HG03064 (cell line): ENCODE data around the gene ARHGEF9.
"Not testable (repeated sequence)": the region's sequence is repeated elsewhere in the genome, so short reads cannot be mapped to it uniquely, and the experiment has no call there.

Experiments
- ATAC-seq: cut with Tn5 transposase; IDR thresholded peaks from one replicate; pipeline ENCODE4 v1.9.1; 2021; ENCODE audit warnings: low read depth; ENCODE audit not compliant: unreplicated experiment

The ARHGEF9 gene

DNA sequence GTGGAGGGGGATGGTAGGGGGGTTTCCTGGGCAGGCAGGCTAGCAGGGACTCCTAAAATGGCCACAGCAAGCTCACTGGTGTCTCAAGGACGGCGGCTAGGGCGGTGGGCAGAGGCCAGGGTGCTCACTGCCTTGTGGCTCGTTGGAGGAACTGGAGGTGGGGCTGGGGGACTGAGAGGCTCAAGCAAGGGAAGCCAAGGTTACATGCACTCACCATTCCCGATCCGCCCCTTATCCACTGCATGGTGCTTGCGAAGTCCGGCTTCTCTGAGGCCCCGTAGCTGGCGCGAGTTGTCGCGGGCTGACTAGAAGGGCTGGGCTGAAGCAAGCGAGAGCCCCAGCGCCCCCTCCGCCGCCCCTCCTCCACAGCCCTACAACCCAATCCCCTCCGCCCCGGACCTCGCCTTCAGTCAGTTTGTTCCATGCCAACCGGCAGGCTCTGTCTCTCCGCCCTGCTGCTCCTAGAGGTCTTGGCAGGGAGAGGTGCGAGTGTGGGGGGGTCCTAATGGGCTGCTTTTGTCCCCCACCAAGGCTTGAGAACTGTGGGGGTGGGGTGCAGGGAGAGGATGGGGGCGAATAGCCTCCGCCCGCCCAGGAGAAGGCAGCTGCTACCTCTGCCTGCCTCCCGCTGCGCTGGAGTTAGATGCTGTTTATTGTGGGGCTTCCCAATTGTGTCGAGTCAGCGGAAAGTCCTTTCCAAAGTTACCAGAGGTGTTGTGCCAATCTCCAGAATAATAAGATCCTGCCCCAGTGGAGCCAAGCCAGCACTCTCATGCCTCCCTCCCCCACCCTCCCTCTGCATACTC lies at the start of gene ARHGEF9:
TSS of gene ARHGEF9 (minus strand) at position 313 of the 806 bp plus-strand sequence. CDS start at position 244, 69 bp downstream.
- ATAC-seq = no peak

DNA sequence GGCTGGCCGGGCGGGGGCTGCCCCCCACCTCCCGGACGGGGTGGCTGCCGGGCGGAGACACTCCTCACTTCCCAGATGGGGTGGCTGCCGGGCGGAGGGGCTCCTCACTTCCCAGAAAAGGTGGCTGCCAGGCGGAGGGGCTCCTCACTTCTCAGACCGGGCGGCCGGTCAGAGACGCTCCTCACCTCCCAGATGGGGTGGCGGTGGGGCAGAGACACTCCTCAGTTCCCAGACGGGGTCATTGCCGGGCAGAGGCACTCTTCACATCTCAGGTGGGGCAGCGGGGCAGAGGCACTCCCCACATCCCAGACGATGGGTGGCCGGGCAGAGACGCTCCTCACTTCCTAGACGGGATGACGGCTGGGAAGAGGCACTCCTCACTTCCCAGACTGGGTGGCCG lies 40.4 kb upstream of the ARHGEF9 start:
- not testable (repeated sequence) for ATAC-seq

DNA sequence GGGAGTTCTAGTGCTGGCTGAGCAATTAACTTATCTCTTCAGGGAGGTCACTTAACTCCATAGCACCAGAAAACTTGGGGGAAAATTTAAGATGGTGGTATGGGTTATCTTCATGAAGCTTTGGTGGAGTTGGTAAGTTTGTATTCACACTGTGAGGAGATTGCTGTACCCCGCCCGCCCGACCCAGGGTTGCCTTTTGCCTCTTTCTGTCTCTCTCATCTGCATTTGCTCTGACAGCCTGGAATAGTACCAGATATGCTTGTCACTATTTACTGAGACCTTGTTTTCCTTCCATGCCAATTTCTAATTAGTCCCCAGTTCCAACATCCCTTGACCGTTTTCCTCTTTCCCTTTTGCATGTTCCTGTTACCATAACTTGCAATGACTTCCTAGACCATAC lies 33.1 kb upstream of the ARHGEF9 start:
- ATAC-seq = no peak

DNA sequence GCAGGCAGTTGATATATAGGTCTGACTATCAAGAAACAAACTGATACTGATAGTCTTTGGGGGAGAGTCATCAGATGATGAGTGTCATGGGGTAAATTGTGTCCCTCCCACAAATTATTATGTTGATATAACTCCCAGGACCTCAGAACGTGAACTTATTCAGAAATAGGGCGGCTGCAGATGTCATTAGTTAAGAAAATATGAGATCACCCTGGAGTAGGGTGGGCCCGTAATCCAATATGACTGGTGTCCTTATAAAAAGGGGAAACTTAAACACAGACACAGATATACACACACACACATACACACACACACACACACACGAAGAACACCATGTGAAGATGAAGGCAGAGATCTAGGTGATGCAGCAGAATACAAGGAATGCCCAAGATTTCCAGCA lies 32.7 kb upstream of the ARHGEF9 start:
- no peak for ATAC-seq

DNA sequence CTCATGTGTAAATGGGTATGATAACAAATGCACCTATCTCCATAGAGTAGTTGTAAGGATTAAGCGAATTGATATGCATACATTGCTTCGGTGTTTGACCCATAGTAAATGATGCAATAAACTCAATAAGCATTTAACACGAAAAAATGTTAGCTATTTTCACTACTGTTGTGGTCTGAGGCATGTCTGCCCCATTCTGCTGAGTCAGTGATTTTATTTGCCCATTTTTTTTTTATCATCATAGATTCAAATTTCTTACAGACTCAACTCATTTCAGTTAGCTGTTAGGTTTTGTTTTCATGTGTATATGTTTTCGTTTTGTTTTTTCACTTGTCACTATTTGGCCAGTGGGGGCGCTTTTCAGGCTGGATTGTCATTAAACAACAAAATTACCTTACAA lies 27.8 kb upstream of the ARHGEF9 start:
- ATAC-seq = no peak

DNA sequence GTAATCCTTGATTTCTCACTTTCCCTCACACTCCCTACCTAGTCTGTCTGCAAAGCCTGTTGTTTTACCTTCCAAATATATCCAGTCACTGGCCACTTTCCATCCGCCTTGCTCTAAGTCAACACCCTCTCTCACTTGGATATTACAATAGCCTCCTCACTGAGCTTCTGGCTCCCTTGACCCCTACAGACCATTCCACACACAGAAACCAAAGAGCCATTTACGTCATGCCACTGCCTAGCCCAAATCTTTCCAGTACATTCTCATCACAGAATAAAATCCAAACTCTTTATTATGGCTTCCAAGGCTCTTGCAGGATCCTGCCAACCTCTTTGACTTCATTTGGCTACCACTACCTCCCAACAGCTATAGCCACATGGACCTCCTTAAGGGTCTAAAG lies 25.7 kb upstream of the ARHGEF9 start:
- ATAC-seq = no peak

DNA sequence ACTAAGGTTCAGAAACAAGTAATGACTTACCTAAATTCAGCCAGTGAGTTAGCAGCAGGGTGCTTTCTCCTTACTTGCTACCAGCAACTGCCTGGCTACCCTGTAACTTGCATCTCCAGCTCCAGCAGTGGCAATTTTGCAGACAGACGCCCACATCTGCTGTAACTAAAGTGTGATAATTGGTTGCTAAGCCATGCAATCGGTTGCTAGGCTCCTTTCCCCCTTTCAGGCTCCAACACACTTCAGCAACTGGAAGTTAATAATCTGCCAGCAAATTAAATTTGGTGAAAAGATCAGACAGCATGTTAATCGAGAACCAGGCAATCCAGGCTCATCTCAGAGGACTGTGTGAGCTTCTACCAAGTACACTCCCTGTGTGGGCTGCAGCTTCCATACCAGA lies 24.2 kb upstream of the ARHGEF9 start:
- no peak for ATAC-seq

DNA sequence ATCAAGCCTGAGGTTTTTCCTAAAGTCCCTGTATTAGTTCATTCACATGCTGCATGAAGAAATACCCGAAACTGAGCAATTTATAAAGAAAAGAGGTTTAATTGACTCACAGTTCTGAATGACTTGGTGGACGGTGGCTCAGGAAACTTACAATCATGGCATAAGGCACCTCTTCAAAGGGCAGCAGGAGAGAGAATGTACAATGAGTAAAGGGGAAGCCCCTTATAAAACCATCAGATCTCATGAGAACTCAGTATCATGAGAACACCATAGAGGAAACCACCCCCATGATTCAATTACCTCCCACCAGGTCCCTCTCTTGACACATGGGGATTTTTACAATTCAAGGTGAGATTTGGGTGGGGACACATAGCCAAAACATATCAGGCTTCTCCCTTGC lies 10.4 kb upstream of the ARHGEF9 start:
- ATAC-seq = not testable (repeated sequence)

DNA sequence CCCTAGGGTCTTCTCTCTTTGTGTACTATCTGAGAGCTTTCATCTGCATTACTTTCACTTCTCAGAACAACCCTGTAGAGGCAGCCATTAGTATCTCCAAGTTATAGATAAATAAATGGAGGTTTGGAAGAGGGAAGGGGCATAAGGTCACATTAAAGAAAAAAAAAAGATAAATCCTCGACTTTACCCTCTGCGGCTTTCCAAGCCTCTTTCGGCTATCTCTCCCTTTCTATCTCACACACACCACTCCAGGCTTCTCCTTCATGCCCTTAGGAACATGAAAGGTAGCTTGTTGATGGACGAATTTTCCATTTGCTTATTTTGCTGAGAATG lies 660 bp upstream of the ARHGEF9 start:
- no peak for ATAC-seq

DNA sequence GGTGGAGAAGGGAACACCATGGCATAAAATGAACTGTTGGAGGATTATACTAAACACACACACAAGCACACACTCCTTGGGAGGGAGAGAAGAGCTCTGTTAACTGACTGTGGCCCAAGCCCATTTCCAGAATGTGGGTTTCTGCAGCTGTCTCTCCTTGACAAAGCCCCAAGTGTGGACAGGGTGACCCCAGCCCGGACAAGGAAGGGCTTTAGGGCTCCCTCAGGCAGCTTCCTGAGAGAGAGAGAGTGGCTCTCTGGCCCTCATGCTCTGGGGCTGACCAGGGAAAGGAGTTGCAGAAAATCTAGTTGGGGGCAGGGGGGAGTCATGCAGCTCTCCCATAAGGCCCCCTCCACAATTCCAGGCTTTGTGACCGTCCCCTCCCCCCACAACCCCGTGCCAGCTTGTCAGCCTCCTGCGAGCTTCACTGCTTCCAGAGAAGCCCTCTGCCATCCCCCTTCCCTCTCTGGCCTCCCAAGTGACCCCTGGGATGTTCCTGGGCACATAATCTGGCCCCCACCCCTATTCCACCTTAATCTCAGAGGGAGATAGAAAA lies 590 bp downstream of the ARHGEF9 start:
- ATAC-seq = no peak

DNA sequence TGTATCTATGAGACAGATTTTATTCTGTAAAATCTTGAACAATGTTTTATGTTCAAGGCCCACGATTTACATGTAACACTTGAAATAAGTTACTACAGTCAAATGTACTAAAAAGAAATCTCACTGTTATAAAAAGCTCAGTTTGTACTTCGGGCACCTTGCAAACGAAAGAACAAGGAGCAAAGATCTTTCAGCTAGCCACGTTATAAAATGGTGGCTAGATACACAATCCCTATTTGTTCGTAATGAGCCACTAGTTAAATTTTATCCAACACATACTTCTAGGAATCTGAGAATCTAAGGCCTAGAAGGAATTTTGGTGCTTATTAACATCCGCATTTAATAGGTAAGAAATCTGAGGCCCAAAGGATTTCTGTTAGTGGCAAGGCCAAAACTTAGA lies 2.5 kb downstream of the ARHGEF9 start:
- ATAC-seq = no peak

DNA sequence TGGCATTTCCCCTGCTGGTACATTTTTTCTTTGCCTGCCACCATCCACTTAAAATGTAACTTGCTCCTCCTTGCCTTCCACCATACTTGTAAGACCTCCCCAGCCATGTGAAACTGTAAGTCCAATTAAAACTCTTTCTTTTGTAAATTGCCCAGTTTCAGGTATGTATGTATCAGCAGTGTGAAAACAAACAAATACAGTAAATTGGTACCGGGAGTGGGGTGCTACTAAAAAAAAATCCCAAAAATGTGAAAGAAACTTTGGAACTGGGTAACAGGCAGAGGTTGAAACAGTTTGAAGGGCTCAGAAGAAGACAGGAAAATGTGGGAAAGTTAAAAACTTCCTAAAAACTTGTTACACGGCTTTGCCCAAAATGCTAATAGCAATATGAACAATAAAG lies 16.3 kb downstream of the ARHGEF9 start:
- no peak for ATAC-seq

DNA sequence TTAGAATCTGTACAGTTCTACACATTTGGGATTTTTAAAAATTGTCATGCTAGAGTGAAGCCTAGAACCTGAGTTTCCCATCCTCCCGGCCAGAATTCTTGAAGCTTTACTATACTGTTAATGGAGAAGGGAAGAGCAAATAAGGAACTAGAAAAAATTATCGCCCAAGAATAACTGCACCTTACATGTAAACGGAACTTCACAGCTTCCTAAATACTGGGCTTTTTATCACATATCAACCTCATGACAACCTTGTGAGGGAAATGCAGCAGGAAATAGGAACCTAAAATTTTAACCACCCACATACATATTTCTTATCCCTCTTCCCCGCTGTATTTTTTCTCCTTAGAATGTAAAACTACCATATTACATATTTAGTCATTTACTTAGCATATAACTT lies 19.3 kb downstream of the ARHGEF9 start:
- ATAC-seq = no peak

DNA sequence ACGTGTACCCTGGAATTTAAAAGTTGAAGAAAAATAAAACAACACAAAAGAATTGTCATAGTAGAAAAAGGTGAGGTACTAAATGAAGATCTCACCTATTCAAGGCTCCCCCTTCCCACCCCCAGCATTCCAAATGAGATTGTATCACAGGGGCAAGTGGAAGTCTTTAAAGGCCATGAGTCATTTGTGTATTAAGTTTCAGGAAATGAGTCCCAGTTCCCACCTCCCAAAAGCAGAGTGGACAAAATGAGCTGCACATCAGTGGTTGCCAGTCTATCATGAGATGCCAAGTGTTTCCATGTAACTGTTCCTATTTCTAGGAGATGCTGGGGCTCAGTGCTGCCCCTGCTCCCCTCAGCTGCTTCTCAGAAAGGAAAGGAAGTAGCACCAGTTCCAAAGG lies 20.1 kb downstream of the ARHGEF9 start:
- no peak for ATAC-seq

DNA sequence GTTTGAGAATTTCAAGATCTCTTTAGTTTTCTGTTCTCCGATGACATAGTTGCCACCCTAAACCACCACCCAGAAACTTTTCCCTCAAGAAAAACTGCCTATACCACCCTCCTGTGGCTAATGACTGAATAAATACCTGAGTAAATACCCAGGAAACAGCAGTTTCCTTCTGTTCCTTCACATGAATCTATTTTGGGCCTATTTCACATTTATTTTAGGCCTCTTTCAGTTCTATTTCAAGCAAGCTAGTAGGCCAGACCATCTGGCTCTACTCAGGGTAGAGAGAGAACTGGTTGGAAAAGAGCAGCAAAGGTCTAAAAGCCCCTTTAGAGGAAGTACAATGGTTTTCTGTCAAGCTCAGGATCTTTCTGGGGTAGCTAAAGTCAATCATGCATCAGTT lies 23.4 kb downstream of the ARHGEF9 start:
- peak; percentile 81 for ATAC-seq

DNA sequence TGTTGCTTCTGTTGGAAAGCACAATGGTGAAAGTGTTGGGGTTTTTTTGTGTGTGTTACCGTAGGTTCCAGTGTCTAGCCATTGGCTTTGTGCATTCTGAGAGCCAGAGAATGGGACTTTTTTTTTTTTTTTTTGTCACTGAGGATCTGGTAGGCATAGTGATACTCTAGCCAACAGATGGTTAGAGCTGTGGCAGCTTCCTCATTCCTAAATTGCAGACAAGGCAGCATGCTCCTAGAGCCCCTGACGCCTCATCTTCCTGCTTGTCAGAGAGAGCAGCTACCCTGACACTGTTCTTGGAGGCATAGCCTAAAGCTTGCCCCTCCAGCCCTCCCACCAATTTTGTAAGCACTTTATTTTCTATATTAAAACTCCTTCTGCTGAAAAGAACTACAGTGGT lies 27.0 kb downstream of the ARHGEF9 start:
- ATAC-seq = no peak

DNA sequence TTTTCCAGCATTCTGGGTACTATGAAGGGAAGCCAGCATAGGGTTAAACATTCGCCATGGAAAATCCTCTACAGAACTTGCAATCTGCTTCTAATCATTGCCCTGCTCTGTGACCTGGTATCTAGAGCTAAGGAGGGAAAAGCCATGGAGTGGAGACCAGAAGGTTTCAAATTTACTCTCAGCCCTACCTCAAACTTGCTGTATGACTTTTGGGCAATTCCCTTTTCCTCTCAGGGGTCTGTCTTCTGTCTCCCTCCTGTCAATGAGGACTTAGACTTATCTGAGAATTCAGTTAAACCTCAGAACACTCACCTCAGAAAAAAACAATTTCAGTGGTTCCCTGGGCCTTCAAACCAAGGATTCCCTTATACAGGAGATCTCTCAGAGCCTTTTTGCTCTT lies 29.1 kb downstream of the ARHGEF9 start:
- no peak for ATAC-seq

DNA sequence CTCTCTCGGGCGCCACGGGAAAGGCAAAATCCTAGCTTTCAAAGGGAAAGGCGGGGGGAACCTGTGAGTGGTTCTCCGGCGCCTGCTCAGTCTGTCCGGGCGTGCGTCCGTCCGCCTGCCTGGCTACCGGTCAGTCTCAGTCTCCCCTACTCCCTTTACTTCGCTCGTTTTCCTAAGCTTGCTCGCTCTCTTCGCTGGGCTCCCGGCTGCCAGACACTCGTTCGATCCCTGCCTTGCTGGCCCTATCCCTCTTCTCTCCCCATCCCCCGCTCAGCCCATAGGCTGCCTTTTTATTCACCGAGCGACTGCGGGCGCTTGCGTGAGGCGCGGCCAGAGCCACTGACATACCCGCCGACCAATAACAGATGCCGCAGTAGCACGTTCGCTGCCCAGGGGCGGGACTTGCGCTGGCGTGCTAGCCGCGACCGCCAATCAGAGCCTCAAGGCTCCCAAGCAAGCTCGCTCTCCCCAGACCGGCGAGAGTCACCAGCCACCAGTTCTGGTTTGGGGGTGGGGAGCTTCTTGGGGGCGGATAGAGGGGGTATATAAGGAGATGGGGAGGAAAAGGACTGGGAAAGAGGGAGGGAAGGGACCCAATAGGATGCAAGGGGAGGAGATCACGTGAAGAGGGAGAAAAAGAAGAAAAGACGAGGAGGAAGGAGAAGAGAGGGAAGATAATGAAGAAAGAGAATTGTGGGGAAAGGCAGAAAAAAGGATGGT lies 30.0 kb downstream of the ARHGEF9 start:
- peak; percentile 95 for ATAC-seq

DNA sequence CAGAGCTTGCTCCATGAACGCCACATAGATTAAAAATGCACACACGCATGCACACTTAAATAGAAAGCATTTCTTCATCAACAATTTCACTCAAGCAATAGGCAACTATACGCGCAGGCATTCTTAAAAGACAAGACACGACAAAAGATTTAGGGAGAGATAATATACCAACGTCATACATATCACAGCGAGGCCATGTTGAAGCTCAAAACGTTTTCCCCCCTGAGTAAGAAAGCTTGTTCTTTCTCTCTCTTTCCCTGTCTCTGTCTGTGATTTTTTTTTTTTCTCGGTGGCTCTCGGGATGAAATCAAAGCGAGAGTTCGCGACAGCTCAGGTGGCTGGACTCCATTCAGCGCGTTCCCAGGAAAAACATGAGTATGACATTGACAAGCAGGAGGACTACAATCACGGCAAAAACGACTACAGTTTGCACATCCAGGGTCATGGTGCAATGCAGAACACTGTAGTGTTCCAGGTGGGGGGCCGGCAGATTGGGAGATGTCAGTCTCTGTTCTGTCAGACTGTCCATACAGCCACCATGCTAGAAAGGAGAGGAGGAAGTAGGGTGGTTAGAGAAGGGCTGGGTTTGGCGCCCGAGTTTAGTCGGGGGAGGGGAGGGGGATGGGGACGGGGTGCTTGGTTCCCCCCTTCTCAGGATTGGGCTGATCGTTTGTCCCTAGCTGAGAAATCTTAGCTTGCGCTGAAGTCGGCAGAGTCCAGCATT lies 30.7 kb downstream of the ARHGEF9 start:
- peak; percentile 29 for ATAC-seq

DNA sequence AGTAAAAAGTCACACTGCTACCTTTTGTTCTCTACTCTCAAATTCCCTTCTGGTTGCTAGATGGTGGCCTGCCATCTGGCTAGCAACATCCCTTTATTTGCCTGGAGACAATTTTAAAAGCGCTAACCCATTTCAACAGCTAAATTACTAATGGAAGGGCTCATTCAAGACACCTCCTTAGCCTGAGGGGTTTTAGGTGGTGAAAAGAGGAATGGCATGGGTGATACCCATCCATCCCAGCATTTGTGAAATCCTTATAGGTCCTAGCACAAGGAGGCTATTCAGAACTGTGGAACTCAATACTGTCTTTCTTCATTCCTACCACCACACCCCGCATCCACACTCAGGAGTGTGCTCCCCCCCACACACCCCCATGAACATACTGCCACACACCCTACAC lies 33.5 kb downstream of the ARHGEF9 start:
- no peak for ATAC-seq

DNA sequence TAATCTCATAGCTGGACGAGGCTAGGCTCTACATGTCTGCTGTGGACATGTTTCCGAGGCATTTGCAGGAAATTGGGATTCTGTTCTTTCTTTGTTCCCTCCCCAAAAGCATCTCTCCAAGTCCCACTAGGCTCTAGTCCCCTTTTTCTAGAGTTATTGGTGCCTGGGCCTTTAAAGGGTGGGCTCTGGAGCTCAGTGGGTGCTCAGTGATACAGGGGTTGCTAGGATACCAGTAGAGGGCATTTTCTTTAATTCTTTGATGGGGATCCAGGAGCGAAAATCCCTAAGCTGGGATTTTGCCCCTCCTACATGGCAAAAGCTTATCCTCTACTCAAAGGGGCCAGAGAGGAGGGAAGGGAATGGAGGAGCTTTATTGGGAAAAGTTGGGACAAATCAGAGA lies 34.2 kb downstream of the ARHGEF9 start:
- ATAC-seq = no peak
